ENCODE measurements around the gene SLC22A17.
A peak's percentile ranks its signal among the peaks of the same experiment; 100 is the strongest.
"Not testable (repeated sequence)": the region's sequence is repeated elsewhere in the genome, so short reads cannot be mapped to it uniquely, and the experiment has no call there.

Gene SLC22A17

GRCh38 chr14:23327947-23328744 lies 24.5 kb downstream of the SLC22A17 start:
- DNase-seq = peak; percentile 63

- no peak for DNase-seq
These were observed 26.0 kb downstream of the SLC22A17 start for GRCh38 chr14:23326491-23327332.

DNA sequence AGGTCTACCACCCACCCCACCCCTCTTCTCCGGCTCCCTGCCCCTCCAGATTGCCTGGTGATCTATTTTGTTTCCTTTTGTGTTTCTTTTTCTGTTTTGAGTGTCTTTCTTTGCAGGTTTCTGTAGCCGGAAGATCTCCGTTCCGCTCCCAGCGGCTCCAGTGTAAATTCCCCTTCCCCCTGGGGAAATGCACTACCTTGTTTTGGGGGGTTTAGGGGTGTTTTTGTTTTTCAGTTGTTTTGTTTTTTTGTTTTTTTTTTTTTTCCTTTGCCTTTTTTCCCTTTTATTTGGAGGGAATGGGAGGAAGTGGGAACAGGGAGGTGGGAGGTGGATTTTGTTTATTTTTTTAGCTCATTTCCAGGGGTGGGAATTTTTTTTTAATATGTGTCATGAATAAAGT lies 26.9 kb downstream of the SLC22A17 start:
- DNase-seq = not testable (repeated sequence)

- DNase-seq = no peak
These were observed 27.7 kb downstream of the SLC22A17 start for GRCh38 chr14:23324993-23325392.

- DNase-seq = no peak
These were observed 28.2 kb downstream of the SLC22A17 start for GRCh38 chr14:23324455-23324846.

- DNase-seq = no peak
These were observed 28.7 kb downstream of the SLC22A17 start for GRCh38 chr14:23323838-23324454.

DNA sequence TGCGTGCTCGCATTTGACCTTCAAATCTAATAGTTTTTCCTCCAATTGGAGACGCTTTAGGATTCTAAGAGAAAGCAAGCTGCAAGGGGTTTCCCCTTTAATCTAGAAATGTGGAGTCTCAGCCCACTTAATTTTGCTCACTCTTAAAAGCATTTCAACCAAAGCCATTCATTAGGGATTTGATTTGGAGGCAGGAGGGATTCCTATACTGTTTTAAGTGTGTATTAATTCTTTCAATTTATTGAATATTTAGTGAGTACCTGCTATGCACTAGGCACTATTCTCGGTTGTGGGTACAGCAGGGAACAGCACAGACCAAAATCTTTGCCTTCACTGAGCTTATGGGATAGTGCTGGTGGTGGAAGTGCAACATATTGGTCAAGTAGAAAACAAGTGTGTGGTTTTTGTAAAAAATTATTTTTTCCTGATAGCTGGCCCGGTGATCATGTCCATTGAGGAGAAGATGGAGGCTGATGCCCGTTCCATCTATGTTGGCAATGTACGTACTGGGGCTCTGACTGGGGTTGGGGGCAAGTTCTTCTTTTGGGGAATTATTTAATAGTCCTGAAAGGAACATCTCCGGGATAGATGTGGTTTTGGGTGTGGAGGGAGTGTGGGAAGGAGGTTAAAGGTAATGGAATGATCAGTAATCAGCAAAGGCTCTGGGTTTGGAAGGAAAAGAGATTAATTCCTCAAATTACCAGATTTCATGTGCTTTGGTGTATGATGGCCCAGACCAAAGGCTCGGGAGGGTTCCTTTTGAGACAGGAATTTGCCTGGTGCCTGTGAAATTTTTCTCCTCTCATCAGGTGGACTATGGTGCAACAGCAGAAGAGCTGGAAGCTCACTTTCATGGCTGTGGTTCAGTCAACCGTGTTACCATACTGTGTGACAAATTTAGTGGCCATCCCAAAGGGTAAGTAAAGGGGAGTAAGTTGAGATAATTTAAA lies 29.8 kb downstream of the SLC22A17 start:
- no peak for DNase-seq

- DNase-seq = peak; percentile 38
These were observed 30.8 kb downstream of the SLC22A17 start for GRCh38 chr14:23321572-23322547.

DNA sequence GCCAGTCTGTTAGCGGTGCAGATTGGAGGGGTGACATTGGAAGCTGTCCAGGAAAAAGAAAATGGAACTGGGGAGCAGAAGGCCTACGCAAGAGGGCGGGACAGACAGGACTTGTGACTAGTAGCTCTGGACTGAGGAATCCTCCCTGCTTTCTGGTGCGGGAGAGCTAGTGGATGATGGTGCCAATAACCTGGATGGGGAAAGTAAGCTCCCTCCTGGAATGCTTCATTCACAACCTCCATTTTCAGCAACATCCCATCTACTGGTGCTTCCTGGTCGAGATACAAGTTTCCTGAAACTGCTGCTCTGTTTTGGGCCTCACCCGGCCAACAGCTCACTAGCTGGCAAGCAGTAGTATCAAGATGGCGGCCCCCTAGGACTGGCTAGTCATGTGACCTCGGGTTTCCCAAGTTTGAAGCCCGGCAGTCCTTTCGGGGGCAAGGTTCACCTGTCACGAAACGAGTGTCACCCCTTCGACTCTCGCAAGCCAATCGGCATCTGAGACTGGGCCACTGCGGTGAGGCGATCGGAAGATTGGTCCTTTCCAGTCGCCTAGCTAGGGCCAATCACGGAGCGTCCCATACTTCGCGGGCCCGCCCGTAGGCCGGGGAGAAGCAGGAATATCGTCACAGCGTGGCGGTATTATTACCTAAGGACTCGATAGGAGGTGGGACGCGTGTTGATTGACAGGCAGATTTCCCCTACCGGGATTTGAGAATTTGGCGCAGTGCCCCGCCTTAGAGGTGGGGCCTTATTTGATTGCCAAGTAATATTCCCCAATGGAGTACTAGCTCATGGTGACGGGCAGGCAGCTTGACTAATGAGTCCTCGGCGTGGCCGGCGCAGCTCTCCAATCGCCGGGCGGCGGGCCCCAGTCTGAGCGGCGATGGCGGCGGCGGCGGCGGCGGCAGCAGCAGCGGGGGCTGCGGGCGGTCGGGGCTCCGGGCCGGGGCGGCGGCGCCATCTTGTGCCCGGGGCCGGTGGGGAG lies 31.8 kb downstream of the SLC22A17 start, which contains the start of gene PABPN1:
TSS of gene PABPN1 (plus strand) at position 874 of the 988 bp plus-strand sequence. CDS start at position 887, 13 bp downstream.
- DNase-seq = peak; percentile 100

DNA sequence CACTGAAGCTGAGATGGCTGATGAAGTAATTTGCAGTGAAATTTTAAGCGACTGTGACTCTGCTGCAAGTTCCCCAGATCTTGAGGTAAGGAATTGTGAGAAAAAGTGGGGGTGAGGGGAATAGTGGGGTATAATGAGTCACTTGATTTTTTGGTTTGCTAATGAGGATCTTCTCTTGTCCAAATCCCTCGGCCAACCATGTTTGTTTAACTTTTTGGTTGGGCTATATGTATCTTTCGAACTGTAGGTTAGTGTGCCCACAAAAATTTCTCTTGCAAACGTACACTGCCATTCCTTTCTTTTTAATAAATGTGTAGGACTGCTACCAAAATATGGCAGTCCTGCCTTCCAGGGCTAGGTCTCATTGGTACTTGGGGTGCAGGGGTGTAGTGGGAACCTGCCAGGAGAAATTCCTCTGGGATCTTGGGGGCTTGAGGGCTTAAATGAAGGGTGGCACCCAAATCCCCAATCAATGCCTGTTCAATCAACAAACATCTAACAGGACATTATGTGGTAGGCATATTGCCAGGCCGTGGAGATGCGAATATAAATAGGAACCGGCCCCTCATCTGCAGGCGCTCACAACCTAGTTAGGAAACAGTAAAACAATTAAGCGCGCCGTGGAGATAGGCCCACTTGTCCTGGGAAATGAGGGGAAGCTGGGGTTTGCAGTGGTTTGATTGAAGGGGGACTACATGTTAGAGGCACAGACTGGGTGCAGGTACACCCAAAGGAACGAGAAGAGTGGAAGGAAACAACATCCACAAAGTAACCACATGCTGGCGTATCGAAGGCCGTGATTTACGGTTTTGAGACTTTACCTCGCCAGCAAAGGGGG lies 32.7 kb downstream of the SLC22A17 start:
- no peak for DNase-seq

DNA sequence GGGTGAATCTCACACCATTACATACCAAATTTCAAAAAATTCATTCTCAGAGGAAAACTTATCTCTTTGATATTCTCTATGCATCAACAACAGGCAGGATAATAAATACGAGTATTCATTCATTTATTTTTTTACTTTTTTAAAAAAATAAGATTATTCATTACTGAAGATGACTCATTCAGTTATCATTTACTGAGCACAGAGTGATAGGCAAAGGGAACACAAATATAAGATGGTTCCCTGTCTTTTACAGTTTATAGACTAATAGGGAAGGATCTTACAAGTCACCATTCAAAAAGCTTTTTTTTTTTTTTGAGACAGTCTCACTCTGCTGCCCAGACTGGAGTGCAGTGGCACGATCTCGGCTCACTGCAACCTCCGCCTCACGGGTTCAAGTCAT lies 36.4 kb downstream of the SLC22A17 start:
- DNase-seq = no peak

DNA sequence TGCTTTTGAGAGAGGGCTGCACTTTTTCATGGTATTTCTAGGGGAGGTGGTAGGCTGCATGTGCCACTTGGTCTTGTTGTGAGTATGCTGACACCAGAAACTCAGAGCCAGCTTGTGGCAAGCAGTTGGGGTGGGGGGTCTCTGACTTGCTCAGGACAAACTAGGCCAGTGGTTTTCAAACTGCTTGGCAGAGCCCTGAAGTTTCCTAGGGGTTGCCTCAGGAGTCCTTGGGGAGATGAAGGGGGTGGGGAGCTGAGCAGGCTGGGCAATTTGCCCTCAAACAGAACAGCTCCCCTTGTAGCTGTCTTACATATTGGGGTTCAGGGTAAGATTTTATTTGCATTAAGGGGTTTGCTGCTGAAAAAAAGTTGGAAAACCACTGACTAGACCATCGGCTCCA lies 42.1 kb downstream of the SLC22A17 start:
- no peak for DNase-seq

GRCh38 chr14:23308721-23309445 lies 43.8 kb downstream of the SLC22A17 start:
- DNase-seq = no peak

- DNase-seq = no peak
These were observed 44.7 kb downstream of the SLC22A17 start for GRCh38 chr14:23307687-23308644.

DNA sequence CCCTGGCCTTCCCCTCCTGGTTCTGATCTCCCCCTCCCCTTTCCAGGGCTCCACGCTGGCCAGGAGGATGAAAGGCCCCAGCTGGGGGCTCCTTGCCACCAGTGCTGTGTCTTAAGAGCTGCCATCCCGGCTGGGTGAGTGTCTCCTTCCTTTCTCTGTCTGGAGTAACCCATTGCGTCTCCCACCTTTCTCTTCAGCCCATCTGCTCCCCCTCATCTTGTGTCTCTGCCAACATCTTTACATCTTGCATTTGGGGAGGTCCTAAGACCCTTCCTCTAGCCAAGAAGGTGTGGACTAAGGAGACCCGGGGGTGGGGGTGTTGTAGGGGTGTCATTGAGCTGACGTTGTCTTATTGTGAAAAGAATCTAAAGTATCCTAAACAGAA lies 45.5 kb downstream of the SLC22A17 start:
- DNase-seq = no peak

DNA sequence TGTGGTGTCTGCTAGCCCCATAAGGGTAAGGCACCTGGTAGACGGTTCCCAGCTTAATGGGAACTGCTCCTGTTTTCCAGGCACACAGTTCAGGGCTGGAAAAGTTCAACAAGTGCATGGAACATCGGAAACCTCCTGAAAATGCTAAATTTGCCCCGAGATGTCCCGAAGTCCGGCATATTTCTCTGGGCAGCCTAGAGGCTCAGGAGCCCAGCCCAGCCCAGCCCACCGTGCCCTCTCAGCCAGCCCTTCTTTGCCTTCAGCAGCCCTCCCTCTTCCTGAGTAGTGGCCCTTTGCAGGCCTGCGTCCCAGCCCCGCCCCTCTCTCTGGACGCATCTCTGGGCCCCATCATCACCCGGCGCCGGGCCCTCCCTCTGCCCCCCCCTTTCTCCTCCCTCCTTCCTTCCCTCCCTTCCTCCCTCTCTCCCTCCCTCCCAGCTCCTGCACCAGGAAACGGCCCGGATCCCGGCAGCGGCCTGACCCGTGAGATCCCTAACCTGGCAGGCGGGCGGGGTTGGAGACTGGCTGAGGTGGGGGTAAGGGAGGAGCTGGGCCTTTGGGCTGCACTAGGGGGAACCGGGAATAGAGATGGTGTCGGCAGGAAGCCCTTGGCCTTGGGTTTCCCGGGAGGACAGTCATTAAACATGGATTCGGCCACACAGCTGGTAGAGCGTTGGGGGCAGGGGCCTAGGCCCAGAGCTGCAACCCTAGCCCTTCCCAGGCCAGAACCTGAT lies 46.1 kb downstream of the SLC22A17 start, which contains the start of gene BCL2L2:
TSS of gene BCL2L2 (plus strand) at position 422 of the 734 bp plus-strand sequence. CDS start 935 bp downstream, outside the sequence.
- DNase-seq = peak; percentile 54
